Trophoblast cell (in vitro differentiated cells and primary cell): Measurements from ENCODE around the gene IDNK.

ENCODE experiments used
- DNase-seq, 2 donors: peaks; one replicate each; pipeline ENCODE4 v3.0.0-alpha.2; 2016
- H2AFZ ChIP-seq: 2 replicates; pipeline ENCODE4 v1.6.1; 2013; ENCODE audit warnings: low read length, moderate library complexity, mild to moderate bottlenecking; ENCODE audit not compliant: insufficient read depth, poor library complexity
- H2AK5ac ChIP-seq: 2 replicates; pipeline ENCODE4 v1.6.1; 2013; ENCODE audit warnings: mild to moderate bottlenecking, low read length
- H2BK120ac ChIP-seq: 2 replicates; pipeline ENCODE4 v1.6.1; 2013; ENCODE audit warnings: low read length, mild to moderate bottlenecking, moderate library complexity; ENCODE audit not compliant: insufficient read depth, poor library complexity
- H2BK12ac ChIP-seq: 2 replicates; pipeline ENCODE4 v1.6.1; 2013; ENCODE audit warnings: mild to moderate bottlenecking, low read length, moderate library complexity
- H2BK5ac ChIP-seq: 2 replicates; pipeline ENCODE4 v1.6.1; 2013; ENCODE audit warnings: low read length, low read depth, moderate library complexity, mild to moderate bottlenecking; ENCODE audit not compliant: poor library complexity
- H3K14ac ChIP-seq: 2 replicates; pipeline ENCODE4 v1.6.1; 2013; ENCODE audit warnings: mild to moderate bottlenecking, low read length
- H3K18ac ChIP-seq: 2 replicates; pipeline ENCODE4 v1.6.1; 2013; ENCODE audit warnings: mild to moderate bottlenecking, low read length
- H3K23ac ChIP-seq: 2 replicates; pipeline ENCODE4 v1.6.1; 2013; ENCODE audit warnings: low read length
- H3K27ac ChIP-seq: 2 replicates; pipeline ENCODE4 v1.5.1; 2013; ENCODE audit warnings: low read depth, mild to moderate bottlenecking, inconsistent platforms, low read length, moderate library complexity
- H3K27me3 ChIP-seq: 2 replicates; pipeline ENCODE4 v1.6.1; 2013; ENCODE audit warnings: inconsistent platforms, mild to moderate bottlenecking, low read length, moderate library complexity; ENCODE audit not compliant: insufficient read depth
- H3K36me3 ChIP-seq, 2 experiments: 1 replicate in 1 of 2; 2 replicates in 1 of 2; pipeline ENCODE4 v1.6.1; 2013; ENCODE audit warnings: low read length in 2 of 2, mild to moderate bottlenecking in 2 of 2, moderate library complexity in 1 of 2; ENCODE audit not compliant: insufficient read depth in 2 of 2, control insufficient read depth in 1 of 2
- H3K4ac ChIP-seq: 2 replicates; pipeline ENCODE4 v1.6.1; 2013; ENCODE audit warnings: low read depth, mild to moderate bottlenecking, low read length, moderate library complexity
- H3K4me1 ChIP-seq, 2 experiments: 1 replicate in 1 of 2; 2 replicates in 1 of 2; pipeline ENCODE4 v1.6.1; 2013; ENCODE audit warnings: low read length in 2 of 2, mild to moderate bottlenecking in 2 of 2, moderate library complexity in 1 of 2; ENCODE audit not compliant: insufficient read depth in 2 of 2, control insufficient read depth in 1 of 2
- H3K4me2 ChIP-seq: 2 replicates; pipeline ENCODE4 v1.6.1; 2013; ENCODE audit warnings: inconsistent platforms, mild to moderate bottlenecking, low read length, moderate library complexity
- H3K4me3 ChIP-seq: 2 replicates; pipeline ENCODE4 v1.5.1; 2013; ENCODE audit warnings: mild to moderate bottlenecking, low read depth, low read length, inconsistent platforms
- H3K79me1 ChIP-seq: one replicate; pipeline ENCODE4 v1.6.1; 2013; ENCODE audit warnings: low read length
- H3K79me2 ChIP-seq: 2 replicates; pipeline ENCODE4 v1.6.1; 2013; ENCODE audit warnings: low read length, mild to moderate bottlenecking; ENCODE audit not compliant: control insufficient read depth, insufficient read depth, poor library complexity
- H3K9ac ChIP-seq: 2 replicates; pipeline ENCODE4 v1.6.1; 2013; ENCODE audit warnings: mild to moderate bottlenecking, low read length
- H3K9me3 ChIP-seq: 2 replicates; pipeline ENCODE4 v1.6.1; 2013; ENCODE audit warnings: low read depth, mild to moderate bottlenecking, control low read depth, inconsistent platforms, low read length; ENCODE audit not compliant: insufficient read depth
- H4K12ac ChIP-seq: 2 replicates; pipeline ENCODE4 v1.6.1; 2013; ENCODE audit warnings: low read depth, mild to moderate bottlenecking, low read length, moderate library complexity
- H4K8ac ChIP-seq: 2 replicates; pipeline ENCODE4 v1.6.1; 2013; ENCODE audit warnings: low read depth, mild to moderate bottlenecking, low read length, moderate library complexity
- H4K91ac ChIP-seq: one replicate; pipeline ENCODE4 v1.6.1; 2013; ENCODE audit warnings: low read depth, mild to moderate bottlenecking, low read length, moderate library complexity
- WGBS: extraction: QIAGEN DNeasy Blood & Tissue Kit; methylation state at CpG from one replicate; pipeline ENCODE4 v1.1.7; 2013; ENCODE audit warnings: missing lambda C conversion rate; ENCODE audit not compliant: insufficient read length, insufficient coverage; ENCODE audit errors: extremely low coverage; 5-methylcytosine and 5-hydroxymethylcytosine counted together

Gene IDNK

DNA sequence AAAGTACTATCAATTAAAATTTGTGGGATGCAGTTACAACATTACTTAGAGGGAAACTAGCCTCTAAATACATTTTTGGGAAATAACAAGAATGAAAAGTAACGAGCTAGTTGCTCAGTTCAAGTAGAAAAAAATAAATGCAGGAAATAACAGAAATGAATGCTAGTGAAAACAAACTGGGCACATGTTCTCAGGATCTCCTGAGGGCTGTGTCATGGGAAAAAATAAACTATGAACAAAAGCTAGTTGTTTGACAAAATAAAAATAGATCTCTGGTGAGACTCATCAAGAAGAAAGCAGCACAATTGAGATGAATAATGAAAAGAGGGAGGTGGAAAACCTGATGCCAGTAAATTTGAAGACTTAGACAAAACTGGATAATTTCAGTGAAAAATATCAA lies 16.3 kb downstream of the IDNK start:
- Histone ChIP-seq H3K4me2 (no peak overlapping the region), H3K18ac (no peak overlapping the region), H3K4me1 (no peaks in the 10 kb centered on the region), H3K4me3 (no peak overlapping the region), H3K36me3 (peaks cover 4 to 7% of the 10 kb centered on the region in 2 experiments), H3K9ac (no peak overlapping the region), H3K9me3 (no peaks in the 10 kb centered on the region), H2AFZ (no peak overlapping the region), H2BK12ac (no peak overlapping the region), H3K79me2 (no peaks in the 10 kb centered on the region), H2BK120ac (no peak overlapping the region), H2BK5ac (no peak overlapping the region), H3K4ac (no peak overlapping the region), H3K27ac (no peak overlapping the region), H4K91ac (no peak overlapping the region), H4K12ac (no peak overlapping the region), H3K14ac (no peak overlapping the region), H2AK5ac (no peak overlapping the region), H3K79me1 (no peaks in the 10 kb centered on the region), H3K27me3 (no peaks in the 10 kb centered on the region), H4K8ac (no peak overlapping the region), H3K23ac (no peak overlapping the region)
- DNase-seq: no peak
- no CpG with 5 or more reads among the region's 1 CpG for WGBS

DNA sequence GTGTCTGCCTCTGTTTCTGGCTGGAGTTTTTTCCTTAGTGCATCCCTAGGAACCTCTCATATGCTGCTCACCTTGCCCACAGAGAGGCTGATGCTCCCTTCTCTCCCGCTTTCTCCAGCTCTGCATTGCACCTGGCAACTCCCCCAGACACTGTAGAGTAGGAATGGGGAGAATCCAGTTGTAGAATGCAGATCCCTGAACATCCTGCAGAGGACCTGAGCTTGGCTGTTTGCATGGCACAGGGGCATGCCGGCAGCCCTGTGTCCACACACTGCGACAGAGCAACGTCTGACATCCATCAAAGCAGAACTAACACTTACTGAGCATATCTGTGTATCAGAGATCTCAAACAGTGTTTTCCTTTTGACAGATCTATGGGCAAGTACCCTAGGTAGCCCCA lies 19.9 kb downstream of the IDNK start:
- H3K4ac ChIP-seq: no peak overlapping the region
- H3K9me3 ChIP-seq: no peaks in the 10 kb centered on the region
- no peak overlapping the region for H4K8ac ChIP-seq
- H3K4me3 ChIP-seq: no peak overlapping the region
- no peak overlapping the region for H2BK120ac ChIP-seq
- no peak overlapping the region for H2BK12ac ChIP-seq
- peaks cover 15 to 22% of the 10 kb centered on the region in 2 experiments for H3K36me3 ChIP-seq
- H3K27ac ChIP-seq: no peak overlapping the region
- H3K27me3 ChIP-seq: no peaks in the 10 kb centered on the region
- no peak for DNase-seq
- no peaks in the 10 kb centered on the region for H3K79me1 ChIP-seq
- H3K14ac ChIP-seq: no peak overlapping the region
- H4K12ac ChIP-seq: no peak overlapping the region
- no peak overlapping the region for H3K9ac ChIP-seq
- H3K4me2 ChIP-seq: no peak overlapping the region
- no peak overlapping the region for H3K23ac ChIP-seq
- no peak overlapping the region for H2BK5ac ChIP-seq
- H2AFZ ChIP-seq: no peak overlapping the region
- no peaks in the 10 kb centered on the region for H3K79me2 ChIP-seq
- WGBS: no CpG with 5 or more reads among the region's 4 CpGs
- no peak overlapping the region for H3K18ac ChIP-seq
- no peak overlapping the region for H4K91ac ChIP-seq
- no peak overlapping the region for H2AK5ac ChIP-seq
- H3K4me1 ChIP-seq: no peaks in the 10 kb centered on the region

DNA sequence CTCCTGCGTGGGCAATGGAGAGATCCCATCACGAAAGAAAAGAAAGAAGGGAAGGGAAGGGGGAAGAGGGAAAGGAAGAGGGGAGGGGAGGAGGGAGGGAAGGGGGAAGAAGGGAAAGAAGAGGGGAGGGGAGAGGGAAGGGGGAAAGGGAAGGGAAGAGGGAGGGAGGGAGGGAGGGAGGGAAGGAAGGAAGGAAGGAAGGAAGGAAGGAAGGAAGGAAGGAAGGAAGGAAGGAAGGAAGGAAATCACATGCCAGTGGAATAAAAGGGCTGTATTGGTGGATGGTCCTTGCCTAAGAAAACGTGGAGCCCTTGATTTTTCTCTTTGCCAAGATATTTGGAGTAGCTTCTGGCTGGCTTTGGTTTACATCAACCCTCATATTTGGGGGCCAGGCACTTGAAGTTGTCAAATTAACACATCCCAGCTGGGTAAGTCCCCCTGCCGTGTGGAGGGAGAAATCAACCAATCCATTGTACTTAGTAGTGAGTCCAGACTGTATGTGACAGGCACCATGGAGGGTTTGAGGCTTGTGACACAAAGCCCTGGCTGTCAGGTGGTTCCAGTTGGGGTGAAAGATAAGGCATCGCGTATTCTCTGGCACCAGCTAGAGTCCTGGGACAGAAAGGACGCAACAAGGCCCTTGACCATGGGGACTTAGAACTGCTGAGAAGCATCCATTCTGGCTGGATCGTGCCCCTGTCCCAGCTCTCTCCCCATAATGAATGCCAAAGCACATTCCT lies 23.7 kb downstream of the IDNK start:
- no peak overlapping the region for H3K4me2 ChIP-seq
- no peak overlapping the region for H4K12ac ChIP-seq
- no peak overlapping the region for H2AK5ac ChIP-seq
- no peaks in the 10 kb centered on the region for H3K9me3 ChIP-seq
- H2AFZ ChIP-seq: no peak overlapping the region
- H3K9ac ChIP-seq: no peak overlapping the region
- WGBS: no CpG with 5 or more reads among the region's 8 CpGs
- no peak overlapping the region for H3K27ac ChIP-seq
- H3K14ac ChIP-seq: no peak overlapping the region
- H3K23ac ChIP-seq: no peak overlapping the region
- H4K91ac ChIP-seq: no peak overlapping the region
- no peaks in the 10 kb centered on the region for H3K4me1 ChIP-seq
- no peak overlapping the region for H2BK120ac ChIP-seq
- no peak overlapping the region for H3K18ac ChIP-seq
- no peak overlapping the region for H3K4me3 ChIP-seq
- no peak overlapping the region for H2BK12ac ChIP-seq
- no peak overlapping the region for H2BK5ac ChIP-seq
- no peaks in the 10 kb centered on the region for H3K27me3 ChIP-seq
- no peaks in the 10 kb centered on the region for H3K79me2 ChIP-seq
- H4K8ac ChIP-seq: no peak overlapping the region
- no peak for DNase-seq
- no peak overlapping the region for H3K4ac ChIP-seq
- H3K36me3 ChIP-seq: peaks cover 21 to 30% of the 10 kb centered on the region in 2 experiments
- H3K79me1 ChIP-seq: no peaks in the 10 kb centered on the region

DNA sequence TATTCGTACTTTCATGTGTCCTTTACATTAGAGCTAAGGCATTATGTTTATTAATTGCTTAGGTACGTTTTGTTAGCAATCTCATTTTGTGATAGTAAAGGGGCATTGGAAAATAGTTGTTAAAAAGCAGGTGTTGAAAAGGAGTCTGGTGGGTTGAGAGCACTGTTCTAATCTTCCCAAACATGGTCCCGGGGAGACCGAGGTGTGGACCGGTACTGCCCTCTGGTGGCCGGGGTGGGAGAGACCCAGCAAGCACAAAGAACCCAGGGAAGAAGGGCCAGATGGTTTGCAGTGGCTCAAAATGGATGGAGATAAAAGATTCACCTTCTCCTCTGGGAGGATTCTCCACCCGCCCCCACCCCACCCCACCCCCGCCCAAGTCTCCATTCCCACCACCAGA lies 26.1 kb downstream of the IDNK start:
- H3K27me3 ChIP-seq: no peaks in the 10 kb centered on the region
- no peak overlapping the region for H2AFZ ChIP-seq
- H3K4ac ChIP-seq: no peak overlapping the region
- H3K14ac ChIP-seq: no peak overlapping the region
- H3K23ac ChIP-seq: no peak overlapping the region
- DNase-seq: peak; percentile 46 to 84
- H3K9ac ChIP-seq: no peak overlapping the region
- H2AK5ac ChIP-seq: no peak overlapping the region
- no peaks in the 10 kb centered on the region for H3K4me1 ChIP-seq
- no peak overlapping the region for H3K27ac ChIP-seq
- H2BK5ac ChIP-seq: no peak overlapping the region
- no peak overlapping the region for H3K4me2 ChIP-seq
- no peak overlapping the region for H3K4me3 ChIP-seq
- H2BK120ac ChIP-seq: no peak overlapping the region
- H3K79me2 ChIP-seq: no peaks in the 10 kb centered on the region
- H3K18ac ChIP-seq: no peak overlapping the region
- no peak overlapping the region for H2BK12ac ChIP-seq
- no peak overlapping the region for H4K8ac ChIP-seq
- H3K36me3 ChIP-seq: peaks cover 17 to 29% of the 10 kb centered on the region in 2 experiments
- no peaks in the 10 kb centered on the region for H3K79me1 ChIP-seq
- H4K12ac ChIP-seq: no peak overlapping the region
- no peaks in the 10 kb centered on the region for H3K9me3 ChIP-seq
- H4K91ac ChIP-seq: no peak overlapping the region
- WGBS: no CpG with 5 or more reads among the region's 8 CpGs
